Natural killer cell (primary cell): Measurements from ENCODE around the gene HOXB1. TPM values are rescaled to one million over a fixed set of nuclear protein-coding genes. Genes with fewer than 3 reads are reported as not detected.

Source experiments
- ATAC-seq, 3 donors: fragments of 150-1000 bp in 2 of 3; fragments of 200-7000 bp in 1 of 3; cut with Tn5 transposase; 1 replicate in 1 of 3; 2 replicates in 2 of 3; pipeline ENCODE4 v1.10.0; 2021; ENCODE audit warnings: mild to moderate bottlenecking in 2 of 3, moderate library complexity in 2 of 3
- DNase-seq, 2 donors: peaks; one replicate each; pipeline versions ENCODE4 v3.0.0 to v3.0.0-alpha.2; 2013 to 2021; ENCODE audit warnings: mixed read lengths in 1 of 2
- H3K27ac ChIP-seq: one replicate; pipeline ENCODE4 v1.5.1; 2013; ENCODE audit warnings: mild to moderate bottlenecking, low read length
- H3K27me3 ChIP-seq: one replicate; pipeline ENCODE4 v1.6.1; 2013; ENCODE audit warnings: low read length; ENCODE audit not compliant: control insufficient read depth, insufficient read depth
- H3K36me3 ChIP-seq: one replicate; pipeline ENCODE4 v1.6.1; 2013; ENCODE audit warnings: low read length; ENCODE audit not compliant: control insufficient read depth, insufficient read depth
- H3K4me1 ChIP-seq: one replicate; pipeline ENCODE4 v1.6.1; 2013; ENCODE audit warnings: low read length; ENCODE audit not compliant: control insufficient read depth, insufficient read depth
- H3K4me3 ChIP-seq: one replicate; pipeline ENCODE4 v1.5.1; 2013; ENCODE audit warnings: low read length
- H3K9me3 ChIP-seq: one replicate; pipeline ENCODE4 v1.6.1; 2013; ENCODE audit warnings: low read length; ENCODE audit not compliant: control insufficient read depth, insufficient read depth
- H3K27ac Mint-ChIP-seq, 2 donors: one replicate each; pipeline ENCODE4 v1.8.0; 2022; ENCODE audit warnings: mild to moderate bottlenecking in 2 of 2, mixed read lengths in 2 of 2, moderate library complexity in 1 of 2
- H3K27me3 Mint-ChIP-seq, 2 donors: one replicate each; pipeline ENCODE4 v1.8.0; 2022; ENCODE audit warnings: low read depth in 2 of 2, mixed read lengths in 2 of 2
- H3K36me3 Mint-ChIP-seq: one replicate; pipeline ENCODE4 v1.8.0; 2022; ENCODE audit warnings: mixed read lengths
- H3K4me1 Mint-ChIP-seq, 2 donors: one replicate each; pipeline ENCODE4 v1.8.0; 2022; ENCODE audit warnings: mixed read lengths in 2 of 2
- H3K4me3 Mint-ChIP-seq: one replicate; pipeline ENCODE4 v1.8.0; 2022; ENCODE audit warnings: mild to moderate bottlenecking, moderate library complexity, mixed read lengths
- H3K9me3 Mint-ChIP-seq, 2 donors: one replicate each; pipeline ENCODE4 v1.8.0; 2022; ENCODE audit warnings: mixed read lengths in 2 of 2
- CTCF ChIP-seq: fragments of 200-600 bp; IDR thresholded peaks from one replicate; pipeline ENCODE4 v1.8.0; 2022; ENCODE audit warnings: antibody characterized with exemption
- WGBS: methylation state at CpG from one replicate; pipeline ENCODE4 v1.1.7; 2013; ENCODE audit warnings: missing lambda C conversion rate; ENCODE audit not compliant: insufficient coverage; 5-methylcytosine and 5-hydroxymethylcytosine counted together
- intact Hi-C: fragments of 100-400 bp; cut with micrococcal nuclease; formaldehyde crosslinking; loops from one replicate; pipeline ENCODE4 v1.14.2; 2022
- total RNA-seq, 4 donors: library from RNA; stranded (reverse); fragments of 120-200 nt in 1 of 4; gene quantifications; one replicate each; pipeline versions ENCODE4 v1.2.3 to v1.2.4, GENCODE V29; 2013 to 2022

HOXB1 gene
- total RNA-seq, 3 donors from 2014 or later (not counting 1 experiment from before 2014, with no cell fraction given): not detected

GRCh38 chr17:48556576-48557401 is 26.0 kb upstream of the HOXB1 start:
- H3K36me3 ChIP-seq: no peaks in the 10 kb centered on the region
- Mint-ChIP-seq H3K36me3 (no peaks in the 10 kb centered on the region), H3K4me3 (peak overlapping the region; percentile 76), H3K27ac (no peak overlapping the region), H3K27me3 (peaks cover 0 to 17% of the 10 kb centered on the region in 2 donors), H3K9me3 (no peaks in the 10 kb centered on the region), H3K4me1 (peaks cover 29 to 43% of the 10 kb centered on the region in 2 donors)
- intact Hi-C loops: no loop called here
- H3K4me3 ChIP-seq: no peak overlapping the region
- no peak for ATAC-seq
- no peaks in the 10 kb centered on the region for H3K9me3 ChIP-seq
- no peak for DNase-seq
- peaks cover 22% of the 10 kb centered on the region for H3K4me1 ChIP-seq
- 87% methylated on average over 5 of the region's 7 CpGs for WGBS
- no peaks in the 10 kb centered on the region for H3K27me3 ChIP-seq
- no peak overlapping the region for H3K27ac ChIP-seq
- no peak for TF ChIP-seq CTCF

- no peaks in the 10 kb centered on the region for H3K27me3 ChIP-seq
- ATAC-seq (peak in 1 of 3 donors; percentile 28), DNase-seq (no peak)
- no peaks in the 10 kb centered on the region for H3K36me3 ChIP-seq
- H3K27ac ChIP-seq: no peak overlapping the region
- peaks cover 0 to 17% of the 10 kb centered on the region in 2 donors for H3K27me3 Mint-ChIP-seq
- no peaks in the 10 kb centered on the region for H3K9me3 ChIP-seq
- peaks cover 16% of the 10 kb centered on the region for H3K4me1 ChIP-seq
- no peak for TF ChIP-seq CTCF
- H3K4me3 Mint-ChIP-seq: peak overlapping the region; percentile 76
- H3K36me3 Mint-ChIP-seq: no peaks in the 10 kb centered on the region
- H3K9me3 Mint-ChIP-seq: no peaks in the 10 kb centered on the region
- intact Hi-C loops: no loop called here
- 89% methylated on average over 4 of the region's 5 CpGs for WGBS
- peak overlapping the region in 1 of 2 donors; percentile 87 for H3K27ac Mint-ChIP-seq
- H3K4me3 ChIP-seq: no peak overlapping the region
- H3K4me1 Mint-ChIP-seq: peaks cover 23 to 37% of the 10 kb centered on the region in 2 donors
Measured at GRCh38 chr17:48556229-48556575, 25.4 kb upstream of the HOXB1 start.

- peak in 1 of 2 donors; percentile 55 for DNase-seq
- H3K27me3 ChIP-seq: no peaks in the 10 kb centered on the region
- peaks cover 0 to 17% of the 10 kb centered on the region in 2 donors for H3K27me3 Mint-ChIP-seq
- no peaks in the 10 kb centered on the region for H3K9me3 Mint-ChIP-seq
- H3K4me3 Mint-ChIP-seq: peak overlapping the region; percentile 95
- 10% methylated on average over 33 of the region's 36 CpGs for WGBS
- peaks cover 20 to 34% of the 10 kb centered on the region in 2 donors for H3K4me1 Mint-ChIP-seq
- H3K27ac Mint-ChIP-seq: peak overlapping the region; percentile 87
- peaks cover 13% of the 10 kb centered on the region for H3K4me1 ChIP-seq
- H3K36me3 Mint-ChIP-seq: no peaks in the 10 kb centered on the region
- intact Hi-C loops: no loop called here
- ATAC-seq: peak; percentile 40 to 79 (median 76)
- H3K27ac ChIP-seq: no peak overlapping the region
- no peaks in the 10 kb centered on the region for H3K9me3 ChIP-seq
- no peak for TF ChIP-seq CTCF
- H3K36me3 ChIP-seq: peaks cover 2% of the 10 kb centered on the region
- H3K4me3 ChIP-seq: peak overlapping the region; percentile 17
Measured at GRCh38 chr17:48555258-48556228, 24.7 kb upstream of the HOXB1 start.
